Neuron (in vitro differentiated cells): ENCODE results near the gene ZNF37A.

Experiments used
- H2AFZ ChIP-seq: one replicate; pipeline ENCODE4 v1.6.1; 2013; ENCODE audit warnings: low read depth, mild to moderate bottlenecking, inconsistent platforms, low read length, moderate library complexity
- H3K27me3 ChIP-seq: one replicate; pipeline ENCODE4 v1.6.1; 2013; ENCODE audit warnings: low read length; ENCODE audit not compliant: insufficient read depth
- H3K36me3 ChIP-seq: one replicate; pipeline ENCODE4 v1.6.1; 2013; ENCODE audit warnings: low read length; ENCODE audit not compliant: insufficient read depth
- H3K4me1 ChIP-seq: one replicate; pipeline ENCODE4 v1.6.1; 2013; ENCODE audit warnings: low read length; ENCODE audit not compliant: insufficient read depth
- H3K4me3 ChIP-seq: 2 replicates; pipeline ENCODE4 v1.5.1; 2013; ENCODE audit warnings: mild to moderate bottlenecking, low read length, moderate library complexity
- H3K9me3 ChIP-seq: one replicate; pipeline ENCODE4 v1.6.1; 2013; ENCODE audit warnings: low read length

ZNF37A gene

DNA sequence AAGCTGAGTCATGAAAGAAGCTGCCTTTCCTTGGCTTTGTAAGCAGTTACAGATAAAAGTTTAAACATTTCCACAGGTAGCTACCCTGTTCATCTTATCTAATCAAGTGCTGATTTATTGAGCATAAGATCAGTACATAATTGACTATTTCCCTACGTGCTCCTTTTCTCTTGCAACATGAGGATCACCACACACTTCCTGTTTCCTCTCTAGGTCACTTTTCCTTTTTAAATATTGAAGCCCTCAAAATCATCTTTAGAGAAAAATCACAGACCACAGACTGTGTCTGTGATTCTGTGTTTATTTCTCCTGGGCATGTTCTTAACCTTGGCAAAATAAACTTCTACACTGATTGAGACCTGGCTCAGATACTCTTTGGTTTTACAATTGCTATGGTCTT lies 69.5 kb downstream of the ZNF37A start:
- no peak overlapping the region for H3K4me3 ChIP-seq
- H3K27me3 ChIP-seq, result no peaks in the 10 kb centered on the region
- H3K4me1 ChIP-seq, result no peaks in the 10 kb centered on the region
- H3K36me3 ChIP-seq, result no peaks in the 10 kb centered on the region
- peaks cover 3% of the 10 kb centered on the region for H3K9me3 ChIP-seq
- no peak overlapping the region for H2AFZ ChIP-seq

DNA sequence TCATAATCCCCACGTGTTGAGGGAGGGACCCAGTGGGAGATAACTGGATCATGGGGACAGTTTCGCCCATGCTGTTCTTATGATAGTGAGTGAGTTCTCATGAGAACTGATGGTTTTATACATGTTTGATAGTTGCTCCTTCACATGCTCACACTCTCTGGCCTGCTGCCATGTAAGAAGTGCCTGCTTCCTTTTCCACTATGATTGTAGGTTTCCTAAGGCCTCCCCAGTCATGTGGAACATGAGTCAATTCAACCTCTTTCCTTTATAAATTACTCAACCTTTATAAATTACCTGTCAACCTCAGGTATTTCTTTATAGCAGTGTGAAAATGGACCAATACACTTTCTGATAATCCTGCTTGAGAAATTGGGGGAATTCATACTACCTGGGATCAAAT lies 80.2 kb downstream of the ZNF37A start:
- Histone ChIP-seq H3K36me3 (no peaks in the 10 kb centered on the region), H3K4me1 (peaks cover 13% of the 10 kb centered on the region), H3K9me3 (no peaks in the 10 kb centered on the region), H3K4me3 (no peak overlapping the region), H3K27me3 (no peaks in the 10 kb centered on the region), H2AFZ (no peak overlapping the region)

DNA sequence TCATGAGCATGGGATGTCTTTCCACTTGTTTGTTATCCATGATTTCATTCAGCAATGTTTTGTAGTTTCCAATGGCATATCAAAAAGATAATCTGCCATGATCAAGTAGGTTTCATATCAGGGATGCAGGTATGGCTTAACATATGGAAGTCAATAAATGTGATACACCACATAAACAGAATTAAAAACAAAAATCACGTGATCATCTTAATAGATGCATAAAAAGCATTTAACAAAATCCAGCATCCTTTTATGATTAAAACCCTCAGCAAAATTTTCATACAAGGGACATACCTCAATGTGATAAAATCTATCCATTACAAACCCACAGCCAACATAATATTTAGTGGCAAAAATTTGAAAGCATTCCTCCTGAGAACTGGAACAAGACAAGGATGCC lies 90.3 kb downstream of the ZNF37A start:
- H3K4me1 ChIP-seq, result no peaks in the 10 kb centered on the region
- no peaks in the 10 kb centered on the region for H3K27me3 ChIP-seq
- no peak overlapping the region for H2AFZ ChIP-seq
- no peak overlapping the region for H3K4me3 ChIP-seq
- H3K36me3 ChIP-seq, result no peaks in the 10 kb centered on the region
- no peaks in the 10 kb centered on the region for H3K9me3 ChIP-seq
